Measurements from ENCODE around the gene TEX35.
"Not testable (repeated sequence)": the region's sequence is repeated elsewhere in the genome, so short reads cannot be mapped to it uniquely, and the experiment has no call there.

DNA sequence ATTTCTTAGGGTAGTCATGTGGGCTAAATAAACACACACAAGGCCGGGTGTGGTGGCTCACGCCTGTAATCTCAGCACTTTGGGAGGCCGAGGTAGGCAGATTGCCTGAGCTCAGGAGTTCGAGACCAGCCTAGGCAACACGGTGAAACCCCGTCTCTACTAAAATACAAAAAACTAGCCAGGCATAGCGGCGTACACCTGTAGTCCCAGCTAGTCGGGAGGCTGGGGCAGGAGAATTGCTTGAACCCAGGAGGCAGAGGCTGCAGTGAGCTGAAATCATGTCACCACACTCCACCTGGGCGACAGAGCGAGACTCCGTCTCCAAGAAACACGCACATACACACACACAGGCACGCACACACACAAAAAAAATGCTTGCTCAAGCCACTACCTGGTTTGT lies 9.6 kb upstream of the TEX35 start:
- TF ChIP-seq, protein P1, sequence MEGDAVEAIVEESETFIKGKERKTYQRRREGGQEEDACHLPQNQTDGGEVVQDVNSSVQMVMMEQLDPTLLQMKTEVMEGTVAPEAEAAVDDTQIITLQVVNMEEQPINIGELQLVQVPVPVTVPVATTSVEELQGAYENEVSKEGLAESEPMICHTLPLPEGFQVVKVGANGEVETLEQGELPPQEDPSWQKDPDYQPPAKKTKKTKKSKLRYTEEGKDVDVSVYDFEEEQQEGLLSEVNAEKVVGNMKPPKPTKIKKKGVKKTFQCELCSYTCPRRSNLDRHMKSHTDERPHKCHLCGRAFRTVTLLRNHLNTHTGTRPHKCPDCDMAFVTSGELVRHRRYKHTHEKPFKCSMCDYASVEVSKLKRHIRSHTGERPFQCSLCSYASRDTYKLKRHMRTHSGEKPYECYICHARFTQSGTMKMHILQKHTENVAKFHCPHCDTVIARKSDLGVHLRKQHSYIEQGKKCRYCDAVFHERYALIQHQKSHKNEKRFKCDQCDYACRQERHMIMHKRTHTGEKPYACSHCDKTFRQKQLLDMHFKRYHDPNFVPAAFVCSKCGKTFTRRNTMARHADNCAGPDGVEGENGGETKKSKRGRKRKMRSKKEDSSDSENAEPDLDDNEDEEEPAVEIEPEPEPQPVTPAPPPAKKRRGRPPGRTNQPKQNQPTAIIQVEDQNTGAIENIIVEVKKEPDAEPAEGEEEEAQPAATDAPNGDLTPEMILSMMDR (IDR thresholded peaks at IDR 0.05; ENCODE audit: low read length) = not testable (repeated sequence)
- not testable (repeated sequence) for TF ChIP-seq EZH2phosphoT487 (IDR thresholded peaks at IDR 0.05; ENCODE audit: low read length); EZH2 (optimal IDR thresholded peaks at IDR 0.05; ENCODE audit: low read depth, low read length)
